T-helper 17 cell (primary cell): ENCODE measurements around the gene AMZ2. TPM values are rescaled to one million over a fixed set of nuclear protein-coding genes. Genes with fewer than 3 reads are reported as not detected.

Experiments used
- ATAC-seq: fragments of 150-1000 bp; cut with Tn5 transposase; 2 replicates; pipeline ENCODE4 v1.10.0; 2021; ENCODE audit warnings: mild to moderate bottlenecking, moderate library complexity
- DNase-seq, 3 donors: peaks; one replicate each; pipeline versions ENCODE4 v3.0.0 to v3.0.0-alpha.2; 2020 to 2021
- H3K9me3 ChIP-seq: one replicate; pipeline ENCODE4 v1.7.0; 2013; ENCODE audit warnings: low read length, mild to moderate bottlenecking; ENCODE audit not compliant: control insufficient read depth, poor library complexity, severe bottlenecking
- H3K27ac Mint-ChIP-seq: one replicate; pipeline ENCODE4 v1.8.0; 2022; ENCODE audit warnings: mild to moderate bottlenecking, moderate library complexity, mixed read lengths
- H3K27me3 Mint-ChIP-seq: one replicate; pipeline ENCODE4 v1.8.0; 2022; ENCODE audit warnings: mixed read lengths
- H3K36me3 Mint-ChIP-seq: one replicate; pipeline ENCODE4 v1.8.0; 2022; ENCODE audit warnings: low read depth, mixed read lengths
- H3K4me1 Mint-ChIP-seq: one replicate; pipeline ENCODE4 v1.8.0; 2022; ENCODE audit warnings: mild to moderate bottlenecking, mixed read lengths
- H3K4me3 Mint-ChIP-seq: one replicate; pipeline ENCODE4 v1.8.0; 2022; ENCODE audit warnings: mild to moderate bottlenecking, moderate library complexity, mixed read lengths
- total RNA-seq, 4 donors: library from RNA in 2 of 4; stranded (reverse) in 2 of 4; gene quantifications; one replicate each; pipeline ENCODE4 v1.2.3 and lab custom pipeline; 2022 to 2026

The AMZ2 gene
- total RNA-seq, 2 donors from 2014 or later: 57.7 to 58.5 TPM

- H3K27ac Mint-ChIP-seq: peak overlapping the region; percentile 89
- H3K36me3 Mint-ChIP-seq: no peaks in the 10 kb centered on the region
- peak; percentile 85 to 92 (median 85) for DNase-seq
- H3K27me3 Mint-ChIP-seq: no peaks in the 10 kb centered on the region
- peak; percentile 76 for ATAC-seq
- no peaks in the 10 kb centered on the region for H3K9me3 ChIP-seq
- H3K4me1 Mint-ChIP-seq: peaks cover 55% of the 10 kb centered on the region
- peak overlapping the region; percentile 98 for H3K4me3 Mint-ChIP-seq
Measured at GRCh38 chr17:68291836-68292688, 44.2 kb downstream of the AMZ2 start.

DNA sequence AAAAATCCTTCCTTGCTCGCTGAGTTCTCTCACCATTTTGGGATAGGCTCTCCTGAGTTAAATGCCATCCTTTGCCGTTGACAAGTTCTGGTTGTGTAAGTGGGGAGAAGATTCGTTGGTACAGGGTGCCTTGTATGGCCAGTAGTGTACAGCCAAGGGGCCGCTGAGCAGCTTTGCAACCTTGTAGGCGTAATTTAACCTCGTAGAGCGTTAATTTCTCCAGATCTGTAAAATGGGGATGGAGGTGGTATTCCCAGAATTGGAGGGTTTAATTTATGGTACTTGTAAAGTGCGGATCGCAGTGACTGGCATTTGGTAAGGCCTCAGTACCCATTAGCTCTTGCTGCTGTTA lies 44.8 kb downstream of the AMZ2 start:
- Mint-ChIP-seq H3K27me3 (no peaks in the 10 kb centered on the region), H3K4me3 (peak overlapping the region; percentile 98), H3K36me3 (no peaks in the 10 kb centered on the region), H3K27ac (peak overlapping the region; percentile 89), H3K4me1 (peaks cover 56% of the 10 kb centered on the region)
- no peak for DNase-seq
- H3K9me3 ChIP-seq: no peaks in the 10 kb centered on the region
- ATAC-seq: no peak

DNA sequence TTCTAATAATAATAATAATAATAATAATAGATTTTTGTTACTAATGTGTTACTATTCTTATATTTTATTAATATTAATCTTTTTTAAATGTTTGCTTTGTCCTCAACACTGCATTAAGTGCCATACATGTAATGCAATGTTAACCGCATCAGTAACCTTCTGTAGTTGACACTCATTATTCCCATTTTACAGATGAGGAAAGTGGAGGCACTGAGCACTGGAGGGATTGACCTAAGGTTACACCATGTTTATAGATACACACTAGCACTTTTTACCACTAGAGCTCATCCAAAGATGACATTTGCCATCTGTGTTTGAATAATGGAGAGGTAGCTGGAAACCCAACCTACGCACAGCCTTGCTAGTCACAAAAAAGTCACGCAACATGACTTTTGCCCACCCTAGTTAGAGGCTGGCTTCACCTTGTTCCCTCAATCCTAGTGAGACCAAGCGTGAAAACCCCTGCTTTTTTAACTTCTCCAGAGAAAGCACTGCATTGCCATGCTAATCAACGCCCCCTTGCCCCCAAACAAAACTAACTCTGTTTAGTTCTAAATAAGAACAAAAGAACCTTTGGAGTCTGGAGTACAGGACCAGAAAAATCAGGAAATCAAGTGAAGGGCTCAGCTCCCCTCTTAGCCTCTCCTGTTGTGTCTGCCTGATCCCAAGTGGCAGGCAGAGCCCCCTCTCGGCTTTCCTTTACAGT lies 45.8 kb downstream of the AMZ2 start:
- Mint-ChIP-seq H3K4me1 (peaks cover 50% of the 10 kb centered on the region), H3K4me3 (no peak overlapping the region), H3K27me3 (no peaks in the 10 kb centered on the region), H3K36me3 (no peaks in the 10 kb centered on the region), H3K27ac (no peak overlapping the region)
- H3K9me3 ChIP-seq: no peaks in the 10 kb centered on the region
- ATAC-seq (no peak), DNase-seq (no peak)

- no peak for ATAC-seq
- H3K4me3 Mint-ChIP-seq: no peak overlapping the region
- no peak overlapping the region for H3K27ac Mint-ChIP-seq
- no peak for DNase-seq
- peaks cover 46% of the 10 kb centered on the region for H3K4me1 Mint-ChIP-seq
- no peaks in the 10 kb centered on the region for H3K9me3 ChIP-seq
- H3K36me3 Mint-ChIP-seq: no peaks in the 10 kb centered on the region
- no peaks in the 10 kb centered on the region for H3K27me3 Mint-ChIP-seq
Measured at GRCh38 chr17:68294196-68294555, 46.3 kb downstream of the AMZ2 start.

DNA sequence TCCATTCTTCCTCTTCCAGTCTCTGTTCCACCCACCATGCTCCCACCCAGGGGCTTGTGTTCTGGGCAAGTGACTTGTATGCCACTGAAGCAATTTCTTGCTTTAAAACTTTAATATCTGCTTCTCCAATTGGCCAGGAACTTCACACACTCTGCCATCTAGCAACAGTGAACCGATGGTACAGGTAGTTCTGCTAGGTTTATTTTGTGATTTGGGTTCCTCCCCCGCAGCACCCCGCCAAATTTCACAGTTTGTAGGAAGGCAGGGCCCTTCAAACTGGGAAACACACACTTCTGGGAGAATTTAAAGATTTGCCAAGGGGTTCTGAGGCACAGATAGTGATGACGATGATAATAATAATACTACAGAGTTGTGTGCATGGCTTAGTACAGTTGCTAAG lies 46.8 kb downstream of the AMZ2 start:
- Mint-ChIP-seq H3K4me3 (peak overlapping the region; percentile 47), H3K36me3 (peaks cover 2% of the 10 kb centered on the region), H3K27ac (peak overlapping the region; percentile 63), H3K27me3 (no peaks in the 10 kb centered on the region), H3K4me1 (peaks cover 47% of the 10 kb centered on the region)
- no peak for DNase-seq
- no peaks in the 10 kb centered on the region for H3K9me3 ChIP-seq
- no peak for ATAC-seq

- Mint-ChIP-seq H3K27me3 (no peaks in the 10 kb centered on the region), H3K4me1 (peaks cover 43% of the 10 kb centered on the region), H3K27ac (peak overlapping the region; percentile 63), H3K36me3 (peaks cover 2% of the 10 kb centered on the region), H3K4me3 (peak overlapping the region; percentile 47)
- ATAC-seq: no peak
- DNase-seq: no peak
- H3K9me3 ChIP-seq: no peaks in the 10 kb centered on the region
Measured at GRCh38 chr17:68295086-68295485, 47.2 kb downstream of the AMZ2 start.

GRCh38 chr17:68296217-68297191 lies 48.7 kb downstream of the AMZ2 start:
- Mint-ChIP-seq H3K27ac (peak overlapping the region; percentile 95), H3K4me1 (peaks cover 40% of the 10 kb centered on the region), H3K36me3 (peaks cover 2% of the 10 kb centered on the region), H3K4me3 (peak overlapping the region; percentile 88), H3K27me3 (no peaks in the 10 kb centered on the region)
- peak; percentile 62 for ATAC-seq
- peak in 2 of 3 donors; percentile 33 to 43 for DNase-seq
- H3K9me3 ChIP-seq: no peaks in the 10 kb centered on the region

GRCh38 chr17:68297195-68297594 lies 49.4 kb downstream of the AMZ2 start:
- ATAC-seq: peak; percentile 6
- H3K4me3 Mint-ChIP-seq: peak overlapping the region; percentile 88
- H3K4me1 Mint-ChIP-seq: peaks cover 42% of the 10 kb centered on the region

DNA sequence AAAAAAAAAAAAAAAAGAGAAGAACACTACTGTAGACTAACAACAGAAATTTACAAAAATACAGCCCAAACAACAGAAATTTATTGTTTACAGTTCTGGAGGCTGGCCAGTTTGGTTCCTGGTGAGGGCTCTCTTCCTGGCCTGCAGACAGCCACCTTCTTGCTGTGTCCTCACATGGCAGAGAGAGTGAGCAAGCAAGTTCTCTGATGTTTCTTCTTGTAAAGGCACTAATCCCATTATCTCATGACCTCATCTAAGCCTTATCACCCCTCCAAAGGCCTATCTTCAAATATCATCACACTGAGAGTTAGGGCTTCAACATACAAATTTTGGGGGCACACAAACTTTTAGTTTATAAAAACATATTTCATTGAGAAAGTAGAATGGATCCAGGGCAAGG lies 50.8 kb downstream of the AMZ2 start:
- H3K4me1 Mint-ChIP-seq: peaks cover 31% of the 10 kb centered on the region
- no peak for ATAC-seq
- H3K27me3 Mint-ChIP-seq: no peaks in the 10 kb centered on the region
- no peak overlapping the region for H3K4me3 Mint-ChIP-seq
- no peaks in the 10 kb centered on the region for H3K9me3 ChIP-seq
- H3K27ac Mint-ChIP-seq: peak overlapping the region; percentile 95
- H3K36me3 Mint-ChIP-seq: peaks cover 5% of the 10 kb centered on the region
- DNase-seq: no peak

More at GRCh38 chr17:68297195-68297594, 49.4 kb downstream of the AMZ2 start:
- Mint-ChIP-seq H3K36me3 (peaks cover 5% of the 10 kb centered on the region), H3K27me3 (no peaks in the 10 kb centered on the region), H3K27ac (peak overlapping the region; percentile 95)
- no peak for DNase-seq
- no peaks in the 10 kb centered on the region for H3K9me3 ChIP-seq

DNA sequence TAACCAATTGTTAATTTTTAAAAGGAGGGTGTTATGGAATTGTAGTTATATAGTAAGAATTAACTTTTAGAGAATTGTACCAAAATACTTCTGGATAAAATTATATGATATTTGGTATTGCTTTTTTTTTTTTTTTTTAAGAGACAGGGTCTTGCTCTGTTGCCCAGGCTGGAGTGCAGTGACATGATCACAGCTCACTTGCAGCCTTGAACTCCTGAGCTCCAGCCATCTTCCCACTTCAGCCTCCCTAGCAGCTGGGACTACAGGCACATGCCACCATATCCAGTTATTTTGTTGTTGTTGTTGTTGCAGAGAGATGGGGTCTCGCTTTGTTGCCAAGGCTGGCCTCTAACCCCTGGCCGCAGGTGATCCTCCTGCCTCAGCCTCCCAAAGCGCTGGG lies 52.0 kb downstream of the AMZ2 start:
- no peaks in the 10 kb centered on the region for H3K27me3 Mint-ChIP-seq
- H3K27ac Mint-ChIP-seq: no peak overlapping the region
- H3K36me3 Mint-ChIP-seq: peaks cover 5% of the 10 kb centered on the region
- no peak overlapping the region for H3K4me3 Mint-ChIP-seq
- no peaks in the 10 kb centered on the region for H3K9me3 ChIP-seq
- H3K4me1 Mint-ChIP-seq: peaks cover 28% of the 10 kb centered on the region
- ATAC-seq: no peak
- no peak for DNase-seq

DNA sequence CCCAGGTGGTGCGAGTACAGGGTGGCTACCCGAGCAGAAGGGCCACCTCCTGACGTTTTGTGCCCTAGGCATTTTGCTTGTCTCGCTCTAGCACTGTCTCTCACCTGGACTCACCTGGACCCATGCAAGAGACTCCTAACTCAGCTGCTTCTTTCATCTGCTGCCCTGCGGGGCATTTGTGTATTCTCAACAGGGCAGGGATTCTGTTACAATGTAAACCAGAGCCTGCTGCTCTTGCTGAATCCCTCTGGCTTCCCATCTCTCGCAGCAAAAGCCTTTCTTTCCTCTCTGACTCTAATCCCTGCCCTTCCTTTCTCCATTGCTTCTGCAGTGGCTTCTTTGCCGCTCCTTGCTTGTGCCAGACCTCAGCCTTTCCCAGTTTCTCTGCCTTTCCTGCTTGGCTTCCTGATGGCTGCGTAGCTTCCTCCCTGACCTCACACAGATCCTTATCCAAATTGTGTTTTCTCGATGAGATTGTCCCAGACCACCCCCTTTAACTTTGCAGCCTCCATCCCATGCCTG lies 53.7 kb downstream of the AMZ2 start:
- H3K36me3 Mint-ChIP-seq: peaks cover 5% of the 10 kb centered on the region
- ATAC-seq: no peak
- no peaks in the 10 kb centered on the region for H3K27me3 Mint-ChIP-seq
- H3K9me3 ChIP-seq: no peaks in the 10 kb centered on the region
- DNase-seq: no peak
- H3K4me3 Mint-ChIP-seq: no peak overlapping the region
- peaks cover 19% of the 10 kb centered on the region for H3K4me1 Mint-ChIP-seq
- no peak overlapping the region for H3K27ac Mint-ChIP-seq

DNA sequence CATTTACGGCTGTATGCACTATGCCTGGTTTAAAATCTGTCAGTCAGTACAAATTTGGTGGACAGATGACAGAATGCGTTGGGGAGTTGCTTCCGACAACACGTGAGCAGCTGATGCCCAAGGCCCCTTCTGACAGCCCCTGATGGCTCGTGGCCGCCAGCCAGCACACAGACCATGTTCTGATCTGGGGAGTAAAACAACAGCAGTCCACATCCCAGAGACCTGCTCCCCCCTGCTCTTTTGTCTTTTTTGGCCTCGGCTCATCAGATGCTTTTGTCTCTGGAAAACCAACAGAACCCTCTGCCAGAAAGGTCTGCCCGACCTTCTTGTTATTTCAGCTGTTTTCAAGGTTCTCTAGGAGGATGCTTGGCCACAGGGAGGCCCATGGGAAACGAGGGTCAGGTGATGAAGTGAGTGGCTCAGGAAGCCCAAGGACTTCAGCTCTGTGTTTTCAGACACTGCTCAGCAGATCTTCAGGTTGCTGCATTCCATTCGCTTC lies 54.3 kb downstream of the AMZ2 start:
- Mint-ChIP-seq H3K27ac (no peak overlapping the region), H3K4me3 (no peak overlapping the region), H3K36me3 (peaks cover 5% of the 10 kb centered on the region), H3K27me3 (no peaks in the 10 kb centered on the region), H3K4me1 (peaks cover 13% of the 10 kb centered on the region)
- DNase-seq (no peak), ATAC-seq (no peak)
- H3K9me3 ChIP-seq: no peaks in the 10 kb centered on the region
